GM12872 (cell line): Measurements from ENCODE around the gene ADAM19.

Source experiments
- TF ChIP-seq, protein P1 (sequence below): IDR thresholded peaks from 3 replicates; pipeline ENCODE4 v1.5.1; 2011; ENCODE audit warnings: low read depth, mild to moderate bottlenecking, low read length, moderate library complexity; ENCODE audit not compliant: insufficient read depth

Gene ADAM19

DNA sequence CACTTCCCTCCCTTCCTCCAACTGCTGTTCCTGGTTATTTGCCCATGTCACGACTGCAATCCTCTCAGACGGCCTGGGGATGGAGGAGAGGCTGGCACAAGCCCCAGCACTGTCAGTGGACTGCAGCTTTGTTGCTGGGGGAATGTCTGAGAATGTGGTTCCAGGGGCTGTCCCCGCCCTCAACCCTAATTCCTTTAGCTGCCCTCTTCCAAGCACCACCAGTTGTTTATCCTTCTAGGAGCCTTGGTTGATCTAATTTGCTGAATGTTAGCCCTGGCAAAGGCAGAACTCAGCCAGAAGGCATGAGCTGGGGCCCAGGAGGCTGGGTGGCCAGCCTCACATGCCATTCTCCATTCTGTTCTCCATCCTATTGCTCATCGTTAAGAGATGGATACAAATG lies 51.6 kb downstream of the ADAM19 start:
- TF ChIP-seq, protein P1, sequence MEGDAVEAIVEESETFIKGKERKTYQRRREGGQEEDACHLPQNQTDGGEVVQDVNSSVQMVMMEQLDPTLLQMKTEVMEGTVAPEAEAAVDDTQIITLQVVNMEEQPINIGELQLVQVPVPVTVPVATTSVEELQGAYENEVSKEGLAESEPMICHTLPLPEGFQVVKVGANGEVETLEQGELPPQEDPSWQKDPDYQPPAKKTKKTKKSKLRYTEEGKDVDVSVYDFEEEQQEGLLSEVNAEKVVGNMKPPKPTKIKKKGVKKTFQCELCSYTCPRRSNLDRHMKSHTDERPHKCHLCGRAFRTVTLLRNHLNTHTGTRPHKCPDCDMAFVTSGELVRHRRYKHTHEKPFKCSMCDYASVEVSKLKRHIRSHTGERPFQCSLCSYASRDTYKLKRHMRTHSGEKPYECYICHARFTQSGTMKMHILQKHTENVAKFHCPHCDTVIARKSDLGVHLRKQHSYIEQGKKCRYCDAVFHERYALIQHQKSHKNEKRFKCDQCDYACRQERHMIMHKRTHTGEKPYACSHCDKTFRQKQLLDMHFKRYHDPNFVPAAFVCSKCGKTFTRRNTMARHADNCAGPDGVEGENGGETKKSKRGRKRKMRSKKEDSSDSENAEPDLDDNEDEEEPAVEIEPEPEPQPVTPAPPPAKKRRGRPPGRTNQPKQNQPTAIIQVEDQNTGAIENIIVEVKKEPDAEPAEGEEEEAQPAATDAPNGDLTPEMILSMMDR = no peak

DNA sequence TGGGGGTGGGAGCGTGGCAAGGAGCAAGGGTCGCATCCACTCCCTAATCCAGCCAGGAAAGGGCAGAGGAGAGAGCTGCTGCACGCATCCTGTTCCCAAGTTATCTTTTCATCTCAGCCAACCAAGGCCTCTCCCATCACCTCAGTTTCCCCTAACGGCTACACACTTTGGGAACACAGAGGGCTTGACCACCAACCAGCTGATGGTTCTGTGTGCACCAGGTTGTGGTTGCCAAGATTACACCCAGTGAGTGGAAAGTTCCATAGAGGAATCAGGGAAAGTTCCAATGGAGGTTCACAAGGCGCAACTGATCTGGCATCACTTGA lies 53.9 kb downstream of the ADAM19 start:
- TF ChIP-seq, protein P1 = no peak

DNA sequence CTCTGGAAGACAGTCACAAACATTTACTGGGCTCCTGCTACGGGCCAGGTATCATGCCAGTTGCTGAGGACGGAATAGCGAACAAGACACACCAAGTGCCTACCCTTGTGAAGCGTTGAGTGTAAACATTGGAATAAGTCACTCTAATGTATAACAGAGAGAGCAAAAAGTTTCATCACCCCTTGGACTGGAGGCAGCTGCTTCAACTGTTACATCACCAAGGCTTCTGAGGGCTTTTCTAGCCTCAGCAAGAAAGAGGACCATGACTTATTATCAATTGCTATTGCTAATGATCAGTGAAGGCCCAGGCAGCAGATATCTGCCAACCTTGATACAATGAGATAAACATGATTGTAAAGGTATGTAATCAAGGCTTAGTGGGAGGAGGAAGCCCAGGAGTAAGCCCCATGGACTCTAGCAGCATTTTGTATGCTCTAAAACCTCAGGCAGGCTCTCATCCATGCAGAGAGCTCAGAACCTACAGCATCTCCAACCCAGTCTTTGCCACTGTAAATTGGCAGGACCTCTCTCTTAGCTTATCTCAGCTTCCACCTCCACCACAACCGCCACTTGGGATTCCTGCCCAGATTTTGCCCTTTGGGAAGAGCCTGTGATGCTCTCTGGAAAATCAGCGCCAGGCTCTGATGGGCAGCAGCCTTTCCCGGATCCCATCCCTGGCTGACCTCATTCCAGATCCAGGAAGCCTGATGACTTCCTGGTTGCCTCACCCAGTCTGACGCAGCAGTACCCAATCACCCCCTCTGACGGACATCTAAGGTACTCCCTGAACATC lies 54.5 kb downstream of the ADAM19 start:
- TF ChIP-seq, protein P1 = no peak

DNA sequence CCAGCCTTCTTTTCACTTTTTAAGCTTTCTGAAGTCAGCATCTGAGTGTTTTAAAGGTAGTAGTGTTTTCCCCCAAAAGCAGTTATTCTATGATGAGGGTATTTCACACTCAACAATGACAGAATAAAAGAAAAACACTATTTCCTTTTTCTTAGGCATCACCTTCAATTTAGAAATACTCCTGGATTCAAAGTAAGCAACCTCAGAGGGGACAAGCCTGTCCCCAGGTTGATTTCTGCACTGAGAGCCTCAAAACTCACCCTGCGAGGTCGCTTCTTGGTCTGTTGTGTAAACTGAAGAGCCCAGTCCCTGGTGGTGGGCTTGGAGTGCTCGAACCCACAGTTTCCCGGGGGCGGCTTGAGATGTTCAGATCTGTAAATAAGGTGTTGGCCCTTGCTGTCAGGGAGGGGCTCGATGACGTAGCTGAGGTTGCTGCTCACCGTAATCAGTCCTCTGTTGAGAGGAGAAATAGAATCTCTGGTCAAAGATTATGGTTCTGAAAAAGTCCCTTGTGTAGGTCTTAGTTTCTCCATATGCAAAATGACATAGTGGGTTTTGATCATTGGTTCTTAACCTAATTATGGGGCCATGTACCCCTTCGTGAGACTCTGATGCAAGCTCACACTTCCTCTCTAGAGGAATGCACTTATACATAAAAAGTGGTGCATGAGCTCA lies 55.9 kb downstream of the ADAM19 start:
- TF ChIP-seq, protein P1 = no peak

DNA sequence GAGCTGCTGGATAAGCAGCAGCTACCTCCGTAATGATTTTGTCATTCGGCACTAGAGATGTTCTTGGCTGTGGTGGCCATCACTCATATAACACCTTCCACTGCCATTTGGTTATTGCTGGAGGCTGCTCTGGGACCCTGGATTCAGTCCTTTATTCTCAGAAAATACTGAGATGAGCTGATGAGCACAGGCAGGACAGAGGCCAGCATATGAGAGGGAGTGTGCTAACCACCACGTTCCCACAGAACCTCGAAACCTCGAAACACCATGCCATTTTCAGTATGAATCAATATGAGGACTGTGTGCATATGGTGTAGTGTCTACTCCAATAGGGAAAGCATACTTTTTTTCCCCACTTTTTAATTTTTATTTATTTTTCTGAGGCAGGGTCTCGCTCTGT lies 56.6 kb downstream of the ADAM19 start:
- TF ChIP-seq, protein P1 = no peak

DNA sequence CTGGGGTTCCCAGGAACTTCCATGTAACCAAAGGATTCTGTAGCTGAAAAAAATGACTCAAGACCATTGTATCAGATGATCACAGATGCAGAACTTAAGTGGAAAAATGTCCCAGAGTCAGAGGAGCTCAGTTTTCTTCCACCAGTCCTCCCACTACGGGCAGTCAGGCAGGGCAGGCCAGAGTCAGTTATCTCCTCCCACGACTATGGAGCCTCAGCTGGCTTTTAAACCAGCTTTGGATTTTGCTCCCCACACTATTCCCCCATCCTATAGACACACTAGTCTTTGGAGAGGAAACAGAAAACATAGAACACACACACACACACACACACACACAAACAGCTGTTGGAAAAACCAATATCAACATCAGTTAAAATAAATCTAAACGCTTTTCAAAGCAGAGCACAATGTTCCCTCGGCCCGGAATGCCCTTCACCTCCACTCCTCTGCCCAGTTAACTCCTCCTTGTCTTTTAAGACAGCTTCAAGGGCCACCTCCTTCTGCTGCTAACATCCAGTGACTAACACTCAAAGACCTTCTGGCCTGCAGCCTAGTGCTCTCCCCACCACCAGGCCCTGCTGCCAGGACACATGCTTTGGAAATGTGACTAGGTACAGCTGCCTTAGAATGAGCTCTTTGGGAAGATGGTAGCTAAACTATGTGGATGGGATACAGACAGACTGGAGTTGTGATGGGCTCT lies 58.8 kb downstream of the ADAM19 start:
- TF ChIP-seq, protein P1 = no peak

DNA sequence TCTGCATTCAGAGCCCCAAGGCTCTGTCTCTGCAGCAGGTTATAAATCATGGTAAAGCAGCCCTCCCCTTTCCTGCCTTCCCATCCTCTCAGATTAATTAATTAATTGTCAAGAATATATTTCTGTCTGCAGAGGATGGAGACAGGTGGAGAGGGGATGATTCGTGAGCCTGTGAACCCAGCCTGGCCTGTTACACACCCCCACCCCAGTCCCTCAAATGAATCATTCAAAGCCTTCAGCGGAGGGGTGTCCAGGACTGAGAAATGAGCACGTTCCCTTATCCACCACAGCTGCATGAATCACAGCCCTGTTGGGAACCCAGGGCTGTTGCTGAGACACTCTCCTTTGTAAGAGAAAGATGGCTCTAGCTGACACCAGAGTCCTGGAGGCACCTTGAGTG lies 59.6 kb downstream of the ADAM19 start:
- TF ChIP-seq, protein P1 = no peak
